Hepatocyte (in vitro differentiated cells): ENCODE measurements around the gene PITPNC1. TPM values are rescaled to one million over a fixed set of nuclear protein-coding genes. Genes with fewer than 3 reads are reported as not detected.

Source experiments
- DNase-seq: peaks from one replicate; pipeline ENCODE4 v3.0.0-alpha.2; 2016; ENCODE audit warnings: low spot score
- H2AFZ ChIP-seq: fragments of 200-600 bp; sonication (generic); 2 replicates; pipeline ENCODE4 v1.6.0; 2016; ENCODE audit warnings: antibody characterized with exemption, mild to moderate bottlenecking
- H3K27ac ChIP-seq: fragments of 200-600 bp; sonication (generic); 2 replicates; pipeline ENCODE4 v1.5.1; 2016; ENCODE audit warnings: mild to moderate bottlenecking
- H3K27me3 ChIP-seq: fragments of 200-600 bp; sonication (generic); 2 replicates; pipeline ENCODE4 v1.6.1; 2016
- H3K36me3 ChIP-seq: fragments of 200-600 bp; sonication (generic); replicated peaks from 2 replicates; pipeline ENCODE4 v1.5.1; 2016; ENCODE audit warnings: low read depth; ENCODE audit not compliant: insufficient read depth
- H3K4me1 ChIP-seq: fragments of 200-600 bp; sonication (generic); 2 replicates; pipeline ENCODE4 v1.5.1; 2016; ENCODE audit warnings: mild to moderate bottlenecking, moderate library complexity; ENCODE audit not compliant: insufficient read depth
- H3K4me2 ChIP-seq: fragments of 200-600 bp; sonication (generic); 2 replicates; pipeline ENCODE4 v1.6.0; 2016
- H3K4me3 ChIP-seq: fragments of 200-600 bp; sonication (generic); 2 replicates; pipeline ENCODE4 v1.5.1; 2016; ENCODE audit warnings: mild to moderate bottlenecking
- H3K79me2 ChIP-seq: fragments of 200-600 bp; sonication (generic); 2 replicates; pipeline ENCODE4 v1.6.0; 2017; ENCODE audit warnings: mild to moderate bottlenecking
- H3K9me2 ChIP-seq: fragments of 200-600 bp; sonication (generic); replicated peaks from 2 replicates; pipeline ENCODE4 v1.6.0; 2017; ENCODE audit warnings: mild to moderate bottlenecking; ENCODE audit not compliant: insufficient read depth
- H3K9me3 ChIP-seq: fragments of 200-600 bp; sonication (generic); 2 replicates; pipeline ENCODE4 v1.5.1; 2016; ENCODE audit warnings: low read depth, mild to moderate bottlenecking
- H4K20me1 ChIP-seq: fragments of 200-600 bp; sonication (generic); 2 replicates; pipeline ENCODE4 v1.6.0; 2016; ENCODE audit warnings: mild to moderate bottlenecking; ENCODE audit not compliant: insufficient read depth, poor library complexity, severe bottlenecking
- CTCF ChIP-seq: fragments of 200-600 bp; sonication (generic); IDR thresholded peaks from 2 replicates; pipeline ENCODE4 v1.5.1; 2016; ENCODE audit warnings: antibody characterized with exemption, mild to moderate bottlenecking; ENCODE audit not compliant: poor library complexity
- EZH2 ChIP-seq: fragments of 200-600 bp; sonication (generic); IDR thresholded peaks from 2 replicates; pipeline ENCODE4 v1.6.1; 2016; ENCODE audit warnings: antibody characterized with exemption, mild to moderate bottlenecking, borderline replicate concordance
- EZH2phosphoT487 ChIP-seq: fragments of 200-600 bp; sonication (generic); IDR thresholded peaks from one replicate; pipeline ENCODE4 v1.6.1; 2018; ENCODE audit warnings: antibody characterized with exemption, mild to moderate bottlenecking, low read depth, moderate library complexity; ENCODE audit not compliant: unreplicated experiment, severe bottlenecking
- WGBS: methylation state at CpG from one replicate; pipeline ENCODE4 v1.1.6; 2016; ENCODE audit warnings: low lambda C conversion rate; ENCODE audit errors: missing lambda C conversion rate; 5-methylcytosine and 5-hydroxymethylcytosine counted together
- polyA plus RNA-seq: library from polyadenylated mRNA; unstranded; fragments of >200 nt; fragmentation: Nextera tagmentation; extraction: Ambion mirVana; gene quantifications from 2 replicates; pipeline ENCODE4 v1.2.1, GENCODE V29; 2016
- total RNA-seq: library from RNA; depleted of rRNA; stranded (reverse); fragments of >200 nt; gene quantifications from 2 replicates; pipeline ENCODE4 v1.2.3, GENCODE V29; 2014

PITPNC1 gene
- total and polyA plus RNA-seq, 2 experiments from 2014 or later = 4.6 to 8.1 TPM

DNA sequence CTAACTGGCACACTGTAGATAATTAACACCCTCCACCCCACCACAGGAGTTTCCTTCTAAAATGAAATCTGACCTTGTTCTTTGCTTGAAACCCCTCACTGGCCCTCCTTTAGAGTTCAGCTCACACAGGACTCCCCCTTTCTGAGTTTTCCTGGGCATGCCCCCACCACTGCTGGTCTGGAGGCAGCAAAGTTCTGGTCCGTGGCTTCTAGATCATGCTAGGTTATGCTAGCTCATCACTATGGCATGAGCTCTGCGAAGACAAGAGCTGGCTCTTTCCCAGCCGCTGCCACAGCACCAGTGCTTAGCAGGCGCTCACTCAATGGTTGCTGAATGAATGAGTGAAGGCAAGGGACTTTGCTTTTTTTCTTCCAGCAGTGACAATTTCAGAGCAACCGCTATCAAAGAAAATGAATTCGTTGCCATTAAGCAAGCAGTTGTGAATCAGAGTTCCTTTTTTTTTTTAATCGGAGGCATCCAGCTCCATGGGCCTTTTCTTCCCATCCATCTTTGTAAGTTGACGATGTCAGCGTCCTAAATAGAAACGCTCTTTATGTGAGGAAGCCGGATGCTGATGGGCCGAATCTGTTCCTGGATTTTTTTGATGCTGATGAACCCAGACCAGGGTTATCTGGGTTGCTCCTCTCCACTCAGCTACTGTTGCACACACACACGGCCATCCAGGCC lies 259.9 kb downstream of the PITPNC1 start:
- Histone ChIP-seq H3K27ac (no peak overlapping the region), H3K36me3 (no peaks in the 10 kb centered on the region), H3K4me1 (no peaks in the 10 kb centered on the region), H3K4me3 (no peak overlapping the region), H3K9me2 (no peaks in the 10 kb centered on the region), H3K9me3 (no peaks in the 10 kb centered on the region), H2AFZ (no peak overlapping the region), H4K20me1 (no peaks in the 10 kb centered on the region), H3K4me2 (no peak overlapping the region), H3K27me3 (no peaks in the 10 kb centered on the region), H3K79me2 (no peaks in the 10 kb centered on the region)
- DNase-seq = no peak
- 84% methylated on average over 13 of the region's 13 CpGs for WGBS
- TF ChIP-seq EZH2 (no peak), CTCF (no peak), EZH2phosphoT487 (no peak)

DNA sequence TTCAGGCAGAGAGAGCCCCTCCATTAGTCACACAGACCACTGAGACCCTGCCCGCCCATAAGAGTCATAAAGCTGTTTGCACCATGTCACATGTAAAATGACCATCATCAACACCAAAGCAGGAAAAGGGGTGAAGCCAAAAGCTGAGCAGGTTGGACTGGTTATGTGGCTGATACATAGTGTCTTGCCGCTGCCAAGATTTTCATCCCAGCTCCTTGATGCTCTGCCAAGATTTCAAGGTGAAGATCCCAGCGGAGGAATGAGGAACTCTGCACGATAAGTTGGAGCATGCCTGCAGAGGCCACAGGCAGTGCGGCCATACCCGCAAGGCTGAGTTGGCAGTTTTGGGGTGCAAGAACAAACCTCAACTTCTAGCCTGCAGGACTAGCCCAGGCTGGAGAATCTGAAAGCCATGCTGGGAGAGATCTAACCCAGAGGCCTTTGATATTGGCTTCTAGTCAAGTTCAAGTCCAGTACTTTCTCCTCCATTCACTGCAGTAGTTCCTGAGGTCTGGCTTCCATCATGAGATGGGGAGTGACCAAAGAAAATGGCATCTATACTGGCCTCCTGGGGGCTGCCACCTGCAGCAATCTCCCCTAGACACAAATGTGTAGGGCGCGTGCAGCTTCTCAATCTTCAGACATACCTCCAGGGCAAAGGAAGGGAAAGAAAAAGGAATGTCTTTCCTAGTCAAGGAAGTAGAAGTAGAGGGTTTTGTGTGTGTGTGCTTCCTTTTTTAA lies 261.0 kb downstream of the PITPNC1 start:
- H3K4me2 ChIP-seq = no peak overlapping the region
- WGBS = 96% methylated on average over 8 of the region's 8 CpGs
- H3K27ac ChIP-seq = no peak overlapping the region
- TF ChIP-seq EZH2phosphoT487 (no peak), CTCF (no peak), EZH2 (no peak)
- H3K4me1 ChIP-seq = no peaks in the 10 kb centered on the region
- H3K79me2 ChIP-seq = no peaks in the 10 kb centered on the region
- H2AFZ ChIP-seq = no peak overlapping the region
- H4K20me1 ChIP-seq = no peaks in the 10 kb centered on the region
- no peaks in the 10 kb centered on the region for H3K9me2 ChIP-seq
- no peak for DNase-seq
- H3K27me3 ChIP-seq = no peaks in the 10 kb centered on the region
- H3K36me3 ChIP-seq = no peaks in the 10 kb centered on the region
- no peaks in the 10 kb centered on the region for H3K9me3 ChIP-seq
- no peak overlapping the region for H3K4me3 ChIP-seq

DNA sequence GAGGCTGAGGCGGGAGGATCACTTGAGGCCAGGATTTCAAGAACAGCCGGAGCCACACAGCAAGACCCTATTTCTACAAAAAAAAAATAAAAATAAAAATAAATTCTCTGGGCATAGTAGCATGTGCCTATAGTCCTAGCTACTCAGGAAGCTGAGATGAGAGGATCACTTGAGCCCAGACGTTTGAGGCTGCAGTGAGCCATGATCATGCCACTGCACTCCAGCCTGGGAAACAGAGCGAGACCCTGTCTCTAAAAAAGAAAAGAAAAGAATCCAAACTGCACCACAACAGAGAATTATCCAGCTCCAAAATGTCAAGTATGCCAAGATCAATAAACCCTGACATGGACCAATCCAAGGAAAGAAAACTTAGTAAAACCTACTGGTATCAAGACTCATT lies 261.8 kb downstream of the PITPNC1 start:
- Histone ChIP-seq H3K79me2 (no peaks in the 10 kb centered on the region), H3K4me1 (no peaks in the 10 kb centered on the region), H3K9me3 (no peaks in the 10 kb centered on the region), H3K36me3 (no peaks in the 10 kb centered on the region), H3K27ac (no peak overlapping the region), H4K20me1 (no peaks in the 10 kb centered on the region), H2AFZ (no peak overlapping the region), H3K4me2 (no peak overlapping the region), H3K27me3 (no peaks in the 10 kb centered on the region), H3K4me3 (no peak overlapping the region), H3K9me2 (no peaks in the 10 kb centered on the region)
- DNase-seq = no peak
- TF ChIP-seq CTCF (no peak), EZH2phosphoT487 (no peak), EZH2 (no peak)
- 85% methylated on average over 4 of the region's 4 CpGs for WGBS
